OCI-LY7 (cell line): ENCODE measurements around the gene CALHM6. TPM values are rescaled to one million over a fixed set of nuclear protein-coding genes. Genes with fewer than 3 reads are reported as not detected.

Source experiments
- BruUV-seq: library from RNA; stranded (reverse); fragments of 400-500 nt; replicated peaks from 2 replicates; lab custom pipeline; 2021; lab: Mats Ljungman, UMichigan
- CTCF ChIA-PET: fragments of 300-600 bp; sonication (Branson Sonifier 250); formaldehyde crosslinking; loops from one replicate; lab custom pipeline; 2022; ENCODE audit warnings: antibody characterized with exemption; ENCODE audit not compliant: unreplicated experiment; lab: Charles Lee
- POLR2A ChIA-PET: fragments of 300-600 bp; sonication (Branson Sonifier 250); formaldehyde crosslinking; loops from one replicate; lab custom pipeline; 2022; ENCODE audit warnings: antibody characterized with exemption; lab: Charles Lee
- DNase-seq: peaks from one replicate; pipeline ENCODE4 v3.0.0-alpha.2; 2015; ENCODE audit warnings: low spot score
- H2AFZ ChIP-seq: fragments of 200-600 bp; sonication (generic), shearing (Covaris generic); 2 replicates; pipeline ENCODE4 v1.6.1; 2014; ENCODE audit warnings: mild to moderate bottlenecking, antibody characterized with exemption, low read length, moderate library complexity
- H3K27ac ChIP-seq: fragments of 200-600 bp; sonication (generic); 2 replicates; pipeline ENCODE4 v1.5.1; 2014; ENCODE audit warnings: mixed run types, low read depth, mild to moderate bottlenecking, moderate library complexity, low read length, inconsistent platforms; ENCODE audit not compliant: poor library complexity, severe bottlenecking
- H3K36me3 ChIP-seq: fragments of 200-600 bp; sonication (generic); 2 replicates; pipeline ENCODE4 v1.6.1; 2014; ENCODE audit warnings: mild to moderate bottlenecking, antibody characterized with exemption, low read length, moderate library complexity, mixed read lengths; ENCODE audit not compliant: insufficient read depth
- H3K4me1 ChIP-seq: fragments of 200-600 bp; sonication (generic); 2 replicates; pipeline ENCODE4 v1.5.1; 2014; ENCODE audit warnings: mild to moderate bottlenecking, low read length; ENCODE audit not compliant: insufficient read depth, poor library complexity, severe bottlenecking
- H3K4me2 ChIP-seq: fragments of 200-600 bp; sonication (generic); 2 replicates; pipeline ENCODE4 v1.6.1; 2014; ENCODE audit warnings: mild to moderate bottlenecking, low read length
- H3K4me3 ChIP-seq: fragments of 200-600 bp; sonication (generic); 2 replicates; pipeline ENCODE4 v1.5.1; 2014; ENCODE audit warnings: mild to moderate bottlenecking, low read depth, low read length; ENCODE audit not compliant: poor library complexity, severe bottlenecking
- H3K79me2 ChIP-seq: fragments of 200-600 bp; sonication (generic); 2 replicates; pipeline ENCODE4 v1.6.1; 2016; ENCODE audit warnings: low read depth, mild to moderate bottlenecking, low read length, moderate library complexity, mixed read lengths; ENCODE audit not compliant: insufficient read depth
- H3K9me2 ChIP-seq: fragments of 200-600 bp; sonication (generic); 2 replicates; pipeline ENCODE4 v1.6.1; 2016; ENCODE audit warnings: mild to moderate bottlenecking, low read length, mixed read lengths; ENCODE audit not compliant: insufficient read depth
- H3K9me3 ChIP-seq: fragments of 200-600 bp; sonication (generic); 2 replicates; pipeline ENCODE4 v1.6.1; 2014; ENCODE audit warnings: mild to moderate bottlenecking, mixed run types, low read length, mixed read lengths
- H4K20me1 ChIP-seq: fragments of 200-600 bp; sonication (generic); 2 replicates; pipeline ENCODE4 v1.6.1; 2014; ENCODE audit warnings: mild to moderate bottlenecking, antibody characterized with exemption, low read length, moderate library complexity, mixed read lengths; ENCODE audit not compliant: insufficient read depth
- EZH2phosphoT487 ChIP-seq: fragments of 200-600 bp; sonication (generic); IDR thresholded peaks from 2 replicates; pipeline ENCODE4 v1.6.1; 2018; ENCODE audit warnings: low read depth, borderline replicate concordance, mild to moderate bottlenecking, mixed run types, antibody characterized with exemption, low read length, moderate library complexity, mixed read lengths
- intact Hi-C: fragments of 100-400 bp; cut with micrococcal nuclease; formaldehyde crosslinking; loops from one replicate; pipeline ENCODE4 v1.10.0; 2022; ENCODE audit not compliant: unreplicated experiment
- total RNA-seq, 2 experiments: library from RNA; depleted of rRNA in 1 of 2; stranded (reverse); fragments of >200 nt in 1 of 2; shearing (Covaris generic) in 1 of 2; gene quantifications; 2 replicates each; pipeline ENCODE4 v1.2.3, GENCODE V29; 2014 to 2022
- TF ChIP-seq, protein P1 (sequence below): fragments of 200-600 bp; sonication (generic); conservative IDR thresholded peaks from 2 replicates; pipeline ENCODE4 v1.5.1; 2014; ENCODE audit warnings: mild to moderate bottlenecking, antibody characterized with exemption, low read length, moderate library complexity, mixed read lengths

CALHM6 gene
- total RNA-seq, 2 experiments from 2014 or later, result 1.8 TPM; not detected in 1

GRCh38 chr6:116447496-116448011 is 13.6 kb upstream of the CALHM6 start:
- no peak overlapping the region for H3K27ac ChIP-seq
- DNase-seq, result no peak
- no TSS peak for BruUV-seq
- H3K4me3 ChIP-seq, result no peak overlapping the region
- CTCF ChIA-PET, result no interaction called here
- TF ChIP-seq, protein P1, sequence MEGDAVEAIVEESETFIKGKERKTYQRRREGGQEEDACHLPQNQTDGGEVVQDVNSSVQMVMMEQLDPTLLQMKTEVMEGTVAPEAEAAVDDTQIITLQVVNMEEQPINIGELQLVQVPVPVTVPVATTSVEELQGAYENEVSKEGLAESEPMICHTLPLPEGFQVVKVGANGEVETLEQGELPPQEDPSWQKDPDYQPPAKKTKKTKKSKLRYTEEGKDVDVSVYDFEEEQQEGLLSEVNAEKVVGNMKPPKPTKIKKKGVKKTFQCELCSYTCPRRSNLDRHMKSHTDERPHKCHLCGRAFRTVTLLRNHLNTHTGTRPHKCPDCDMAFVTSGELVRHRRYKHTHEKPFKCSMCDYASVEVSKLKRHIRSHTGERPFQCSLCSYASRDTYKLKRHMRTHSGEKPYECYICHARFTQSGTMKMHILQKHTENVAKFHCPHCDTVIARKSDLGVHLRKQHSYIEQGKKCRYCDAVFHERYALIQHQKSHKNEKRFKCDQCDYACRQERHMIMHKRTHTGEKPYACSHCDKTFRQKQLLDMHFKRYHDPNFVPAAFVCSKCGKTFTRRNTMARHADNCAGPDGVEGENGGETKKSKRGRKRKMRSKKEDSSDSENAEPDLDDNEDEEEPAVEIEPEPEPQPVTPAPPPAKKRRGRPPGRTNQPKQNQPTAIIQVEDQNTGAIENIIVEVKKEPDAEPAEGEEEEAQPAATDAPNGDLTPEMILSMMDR, result no peak
- no peak for TF ChIP-seq EZH2phosphoT487
- intact Hi-C loops, result no loop called here
- H3K36me3 ChIP-seq, result no peaks in the 10 kb centered on the region
- H3K4me1 ChIP-seq, result no peaks in the 10 kb centered on the region
- H3K9me2 ChIP-seq, result peaks cover 5% of the 10 kb centered on the region; the same call in 1 of the 2 replicates
- no peaks in the 10 kb centered on the region for H4K20me1 ChIP-seq
- H3K9me3 ChIP-seq, result no peaks in the 10 kb centered on the region
- no peak overlapping the region for H2AFZ ChIP-seq
- no peaks in the 10 kb centered on the region for H3K79me2 ChIP-seq
- no peak overlapping the region for H3K4me2 ChIP-seq
- POLR2A ChIA-PET, result no interaction called here

- CTCF ChIA-PET, result no interaction called here
- no TSS peak for BruUV-seq
These were observed 11.6 kb upstream of the CALHM6 start for GRCh38 chr6:116449565-116449964.

More at GRCh38 chr6:116449565-116449964, 11.6 kb upstream of the CALHM6 start:
- no peaks in the 10 kb centered on the region for H4K20me1 ChIP-seq
- H3K4me3 ChIP-seq, result no peak overlapping the region
- DNase-seq, result no peak
- no peaks in the 10 kb centered on the region for H3K9me3 ChIP-seq
- intact Hi-C loops, result no loop called here
- H3K79me2 ChIP-seq, result no peaks in the 10 kb centered on the region
- no peaks in the 10 kb centered on the region for H3K4me1 ChIP-seq
- no peak overlapping the region for H2AFZ ChIP-seq
- POLR2A ChIA-PET, result interaction anchor here (0.7 to 1.5 kb wide), 4 partner anchors 12 to 420 kb away, joined by 3 to 4 read pairs (median 3); partner anchors contain the start of gene CALHM6
- H3K9me2 ChIP-seq, result peaks cover 5% of the 10 kb centered on the region; the same call in 1 of the 2 replicates
- TF ChIP-seq EZH2phosphoT487, result no peak
- TF ChIP-seq, protein P1, result no peak
- H3K27ac ChIP-seq, result no peak overlapping the region
- no peaks in the 10 kb centered on the region for H3K36me3 ChIP-seq
- H3K4me2 ChIP-seq, result no peak overlapping the region
